Medulla oblongata (tissue), 1 donor: ENCODE measurements around the gene OSBPL10.

Experiments used
- DNase-seq: peaks from one replicate; pipeline ENCODE4 v3.0.0-alpha.2; 2015; ENCODE audit errors: extremely low spot score

Gene OSBPL10

GRCh38 chr3:31744913-31745312, 236.1 kb downstream of the OSBPL10 start:
- DNase-seq = no peak

DNA sequence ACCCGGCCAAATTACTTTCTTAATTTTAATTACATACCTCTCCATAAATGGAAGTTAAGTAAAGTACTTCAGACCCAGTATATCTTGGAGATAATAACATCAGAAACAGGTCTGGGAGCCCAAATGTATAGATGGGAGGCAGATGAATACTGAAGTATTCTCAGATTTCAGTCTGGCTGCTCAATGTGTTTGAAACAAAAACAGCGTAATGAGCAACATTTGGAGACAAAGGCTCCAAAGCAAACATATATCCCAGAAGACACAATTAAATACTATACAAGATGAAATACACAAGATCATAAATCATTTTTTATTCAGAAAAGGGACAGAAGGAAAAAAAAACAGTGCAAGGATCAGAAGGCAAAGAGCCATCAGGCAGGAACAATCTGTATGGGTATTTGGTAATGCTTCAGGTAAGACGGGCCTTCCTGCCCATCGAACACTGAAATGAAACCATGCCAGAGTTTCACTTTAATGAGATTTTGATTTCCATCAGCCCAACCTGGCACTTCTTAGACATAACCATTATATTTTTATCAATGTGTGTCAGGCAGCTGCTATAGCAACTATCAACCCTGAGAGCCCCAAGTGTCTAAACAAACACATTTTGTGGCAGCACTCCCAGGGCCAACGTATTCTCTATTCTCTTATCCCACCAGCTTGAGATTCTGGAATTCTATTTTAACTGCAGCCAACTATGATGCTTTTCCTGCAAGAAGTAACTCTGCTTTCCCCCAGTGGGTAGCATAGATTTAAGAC, 237.6 kb downstream of the OSBPL10 start:
- DNase-seq = no peak

- no peak for DNase-seq
Observed at GRCh38 chr3:31740397-31740796, 240.7 kb downstream of the OSBPL10 start.

GRCh38 chr3:31738412-31738811, 242.7 kb downstream of the OSBPL10 start:
- no peak for DNase-seq

DNA sequence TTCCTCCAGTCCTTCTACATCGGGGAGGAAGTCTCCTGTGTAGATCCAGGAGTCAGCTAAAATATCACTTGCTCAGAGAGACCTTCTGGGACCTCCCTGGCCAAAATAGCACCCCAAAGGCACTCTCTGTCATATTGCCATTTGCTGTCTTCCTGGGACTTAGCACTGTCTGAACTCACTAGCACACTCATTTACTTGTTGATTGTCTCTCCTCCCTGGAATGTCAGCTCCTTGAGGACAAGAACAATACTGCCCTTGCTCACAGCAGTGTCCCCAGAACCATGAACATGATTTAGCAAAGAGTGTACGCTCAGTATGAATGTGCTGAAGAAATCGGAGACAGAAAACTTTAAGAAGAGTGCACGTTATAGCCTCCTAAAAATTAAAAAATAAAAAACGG, 245.4 kb downstream of the OSBPL10 start:
- no peak for DNase-seq

- no peak for DNase-seq
Observed at GRCh38 chr3:31733234-31733667, 247.8 kb downstream of the OSBPL10 start.

- no peak for DNase-seq
Observed at GRCh38 chr3:31732548-31732947, 248.5 kb downstream of the OSBPL10 start.

DNA sequence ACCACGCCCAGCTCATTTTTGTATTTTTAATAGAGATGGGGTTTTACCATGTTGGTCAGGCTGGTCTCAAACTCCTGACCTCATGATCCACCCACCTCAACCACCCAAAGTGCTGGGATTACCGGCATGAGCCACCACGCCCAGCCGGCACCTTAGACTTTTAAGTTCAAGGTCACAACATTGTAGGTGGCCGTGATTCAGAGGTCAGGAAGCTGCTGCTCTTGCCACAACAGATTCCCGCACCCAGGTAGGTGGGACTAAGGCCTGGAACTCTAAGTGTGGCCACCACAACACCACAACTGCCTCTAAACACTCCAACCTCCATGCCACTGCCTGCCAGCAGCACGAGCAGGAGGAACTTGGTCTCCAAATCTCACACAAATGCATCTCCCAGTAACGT, 251.5 kb downstream of the OSBPL10 start:
- DNase-seq = no peak

DNA sequence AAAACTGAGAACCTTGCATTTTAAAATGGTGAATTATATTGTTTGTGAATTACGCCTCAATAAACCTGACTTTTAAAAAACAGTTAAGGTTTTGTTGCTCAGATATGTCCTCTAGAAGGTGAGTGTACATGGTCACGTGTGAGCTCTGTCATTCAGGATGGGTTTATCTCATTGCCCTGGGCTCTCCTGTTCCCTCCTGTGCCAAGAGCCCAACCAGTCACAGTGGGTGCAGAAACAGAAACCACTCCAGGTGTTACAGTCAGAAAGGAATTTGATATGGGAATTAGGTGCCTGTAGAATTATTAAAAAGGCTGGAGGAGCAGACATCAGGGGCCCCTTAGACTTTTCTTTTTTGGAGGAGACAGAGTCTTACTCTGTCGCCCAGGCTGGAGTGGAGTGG, 252.0 kb downstream of the OSBPL10 start:
- DNase-seq = no peak

GRCh38 chr3:31728403-31728802, 252.7 kb downstream of the OSBPL10 start:
- no peak for DNase-seq

GRCh38 chr3:31725976-31726375, 255.1 kb downstream of the OSBPL10 start:
- DNase-seq = no peak

DNA sequence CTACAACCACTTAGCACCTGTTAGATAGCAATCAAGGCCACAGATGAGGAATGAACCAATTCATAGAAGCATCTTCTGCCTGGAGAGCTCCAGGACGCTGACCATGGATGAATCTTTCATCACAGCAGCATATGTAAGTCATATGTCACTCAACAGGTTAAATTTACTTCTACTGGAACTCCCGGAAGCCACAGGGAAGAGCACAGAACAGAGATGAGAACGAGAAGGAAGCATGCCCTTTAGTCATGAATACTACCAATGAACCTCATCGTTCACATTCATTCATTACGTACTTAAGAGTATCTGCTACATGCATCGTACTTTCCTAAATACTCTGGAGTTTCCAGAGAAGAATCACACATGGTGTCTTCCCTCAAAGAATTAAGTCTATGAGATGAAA, 255.5 kb downstream of the OSBPL10 start:
- DNase-seq = no peak

- no peak for DNase-seq
Observed at GRCh38 chr3:31724651-31725050, 256.4 kb downstream of the OSBPL10 start.

- DNase-seq = no peak
Observed at GRCh38 chr3:31724116-31724515, 256.9 kb downstream of the OSBPL10 start.

DNA sequence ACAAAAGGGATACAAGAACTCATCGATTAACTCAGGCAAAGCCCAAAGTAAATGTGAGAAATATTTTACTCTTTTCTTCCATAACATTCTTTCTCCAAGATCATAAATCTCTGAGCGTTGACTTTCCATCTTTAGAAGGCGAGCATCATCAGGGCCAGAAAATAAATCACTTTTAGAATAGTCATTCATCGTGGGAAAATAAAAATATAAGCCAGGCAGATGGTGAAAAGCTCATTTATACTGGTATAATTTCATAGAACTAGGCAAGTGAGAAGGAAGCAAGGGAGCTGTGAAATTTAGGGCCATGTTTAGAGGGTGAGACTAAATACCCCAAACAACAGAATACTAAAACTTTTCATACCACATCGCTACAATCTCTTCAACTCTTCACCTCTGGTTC, 257.4 kb downstream of the OSBPL10 start:
- no peak for DNase-seq

DNA sequence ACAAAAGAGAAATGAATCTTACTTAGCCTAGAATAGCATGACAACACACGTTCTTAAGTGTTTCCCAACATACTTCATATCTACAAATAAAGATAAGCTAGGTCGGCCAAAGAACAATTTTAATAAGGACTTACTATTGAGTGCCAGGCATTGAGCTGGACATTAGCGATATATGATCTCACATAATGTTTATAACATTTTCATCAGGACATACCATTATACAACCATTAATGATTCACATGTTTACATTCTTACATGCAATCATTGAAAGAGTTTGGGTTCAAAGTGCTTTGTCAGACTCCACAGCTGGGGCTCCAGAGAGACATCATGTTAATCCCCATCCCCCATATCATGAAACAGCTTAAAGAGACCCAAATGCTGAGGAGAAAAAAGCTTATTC, 259.4 kb downstream of the OSBPL10 start:
- no peak for DNase-seq

DNA sequence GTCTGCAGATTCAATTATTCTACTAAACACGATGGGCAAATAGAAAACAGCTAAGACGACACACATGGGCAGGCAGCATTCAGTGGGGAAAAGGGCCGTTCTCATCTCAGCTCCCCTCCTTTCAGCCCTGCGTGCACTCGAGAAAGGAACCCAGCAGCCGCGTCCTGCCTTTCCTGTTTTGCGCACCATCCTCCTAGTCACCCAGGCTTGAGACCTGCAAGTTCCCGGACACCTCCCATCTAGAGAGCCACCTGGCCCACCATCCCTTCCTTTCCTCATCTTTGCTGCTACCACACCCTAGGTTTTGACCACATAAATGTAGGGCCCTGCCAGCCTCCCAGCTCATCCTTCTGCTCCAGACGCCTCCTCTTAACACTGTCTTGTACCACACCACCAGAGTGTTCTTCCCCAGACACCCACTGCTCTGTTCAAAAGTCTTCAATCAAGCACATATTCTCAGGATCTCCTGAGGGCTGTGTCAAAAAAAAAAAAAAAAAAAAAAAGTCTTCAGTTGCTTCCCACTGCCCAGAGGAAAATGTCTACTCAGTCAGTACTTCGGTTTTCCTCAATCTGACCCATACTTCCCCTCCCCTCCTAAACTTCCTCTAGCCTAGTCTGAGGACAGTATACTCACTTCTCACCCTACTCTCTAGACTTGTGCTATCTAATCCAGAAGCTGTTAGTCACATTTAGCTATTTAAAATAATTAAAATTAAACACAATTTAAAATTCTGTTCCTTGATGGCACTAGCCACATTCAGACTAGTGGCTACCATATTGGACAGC, 266.4 kb downstream of the OSBPL10 start:
- DNase-seq = no peak

- no peak for DNase-seq
Observed at GRCh38 chr3:31713816-31714215, 267.2 kb downstream of the OSBPL10 start.

GRCh38 chr3:31710123-31710803, 270.8 kb downstream of the OSBPL10 start:
- no peak for DNase-seq

GRCh38 chr3:31709526-31709925, 271.5 kb downstream of the OSBPL10 start:
- no peak for DNase-seq

- no peak for DNase-seq
Observed at GRCh38 chr3:31709005-31709404, 272.1 kb downstream of the OSBPL10 start.

- no peak for DNase-seq
Observed at GRCh38 chr3:31707286-31707685, 273.8 kb downstream of the OSBPL10 start.

DNA sequence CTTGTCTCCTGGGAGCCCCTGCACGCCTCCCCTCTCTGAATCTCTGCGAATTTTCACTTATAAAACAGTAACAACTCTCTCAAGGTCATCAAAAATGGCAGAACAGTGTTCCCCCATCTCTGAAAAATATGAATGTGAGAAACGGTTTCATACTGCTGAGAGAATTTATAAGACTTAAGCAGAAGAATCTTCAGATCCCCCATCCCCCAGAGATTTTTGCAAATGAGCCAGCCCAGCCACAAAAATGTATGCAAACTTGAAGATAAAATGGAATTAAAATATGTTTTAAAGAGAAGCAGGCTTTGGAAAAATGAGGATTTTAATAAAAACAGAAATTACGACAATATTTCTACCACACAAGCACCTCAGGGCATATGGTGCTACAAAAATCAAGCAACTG, 275.3 kb downstream of the OSBPL10 start:
- DNase-seq = no peak
